ENCODE measurements around the gene MYL11. TPM values are rescaled to one million over a fixed set of nuclear protein-coding genes. Genes with fewer than 3 reads are reported as not detected.

MYL11 gene
- total RNA-seq, 4 donors from 2014 or later, result 0.79 to 2.1 TPM; not detected in 2

GRCh38 chr16:30354423-30355143 lies 20.0 kb upstream of the MYL11 start:
- peak overlapping the region; percentile 71 for H3K4me3 ChIP-seq (ENCODE audit: low read depth, poor library complexity, severe bottlenecking)
- no peak for TF ChIP-seq CTCF (IDR thresholded peaks at IDR 0.05)
- no peak for TF ChIP-seq POLR2A (IDR thresholded peaks at IDR 0.05)
- DNase-seq (ENCODE audit: low spot score in 2 of 2), result no peak
- 1 to 2% methylated on average over 29 of the region's 36 CpGs for WGBS, 2 donors
- intact Hi-C loops (cut with DNase I; ENCODE audit: low total_unique reads), result no loop called here

GRCh38 chr16:30355144-30355953 lies 19.3 kb upstream of the MYL11 start, which contains the start of gene CD2BP2:
TSS of gene CD2BP2 (minus strand) at chr16:30355308. CDS start at chr16:30354681, 627 bp downstream.
- intact Hi-C loops (cut with DNase I; ENCODE audit: low total_unique reads), result no loop called here
- peak; percentile 97 to 99 for DNase-seq (ENCODE audit: low spot score in 2 of 2)
- TF ChIP-seq POLR2A (IDR thresholded peaks at IDR 0.05), result no peak
- TF ChIP-seq CTCF (IDR thresholded peaks at IDR 0.05), result no peak
- 0 to 1% methylated on average over 33 to 45 of the region's 45 CpGs for WGBS, 2 donors
- peak within 1 kb of the TSS; percentile 71 for H3K4me3 ChIP-seq (ENCODE audit: low read depth, poor library complexity, severe bottlenecking)

- intact Hi-C loops (cut with DNase I; ENCODE audit: low total_unique reads), result no loop called here
- 57 to 61% methylated on average over 7 of the region's 7 CpGs for WGBS, 2 donors
- DNase-seq (ENCODE audit: low spot score in 2 of 2), result no peak
These were observed 18.7 kb upstream of the MYL11 start for GRCh38 chr16:30355954-30356308.

GRCh38 chr16:30356401-30357084 lies 18.1 kb upstream of the MYL11 start:
- no peak for DNase-seq (ENCODE audit: low spot score in 2 of 2)
- intact Hi-C loops (cut with DNase I; ENCODE audit: low total_unique reads), result no loop called here
- TF ChIP-seq CTCF (IDR thresholded peaks at IDR 0.05), result no peak
- TF ChIP-seq POLR2A (IDR thresholded peaks at IDR 0.05), result no peak
- 61 to 66% methylated on average over 12 of the region's 12 CpGs for WGBS, 2 donors
- no peak overlapping the region for H3K4me3 ChIP-seq (ENCODE audit: low read depth, poor library complexity, severe bottlenecking)

More at GRCh38 chr16:30355954-30356308, 18.7 kb upstream of the MYL11 start:
- TF ChIP-seq POLR2A (IDR thresholded peaks at IDR 0.05), result no peak
- TF ChIP-seq CTCF (IDR thresholded peaks at IDR 0.05), result no peak
- peak overlapping the region; percentile 18 for H3K4me3 ChIP-seq (ENCODE audit: low read depth, poor library complexity, severe bottlenecking)

GRCh38 chr16:30357085-30357714 lies 17.4 kb upstream of the MYL11 start:
- TF ChIP-seq POLR2A (IDR thresholded peaks at IDR 0.05), result no peak
- WGBS, 2 donors, result 72 to 84% methylated on average over 4 to 5 of the region's 5 CpGs
- no peak for DNase-seq (ENCODE audit: low spot score in 2 of 2)
- no peak overlapping the region for H3K4me3 ChIP-seq (ENCODE audit: low read depth, poor library complexity, severe bottlenecking)
- intact Hi-C loops (cut with DNase I; ENCODE audit: low total_unique reads), result no loop called here

Data from lower leg skin (tissue), 4 donors.